Activated gamma-delta T cell treated with anti-CD3 and anti-CD28 coated beads, Interleukin-2, amount 50 U/mL, for 16 hours (primary cell): ENCODE results near the gene SDK1.
"Not testable (repeated sequence)": the region's sequence is repeated elsewhere in the genome, so short reads cannot be mapped to it uniquely, and the experiment has no call there.

ENCODE experiments used
- DNase-seq: peaks from one replicate; pipeline ENCODE4 v3.0.0-alpha.2; 2020; ENCODE audit warnings: low read depth

The SDK1 gene

DNA sequence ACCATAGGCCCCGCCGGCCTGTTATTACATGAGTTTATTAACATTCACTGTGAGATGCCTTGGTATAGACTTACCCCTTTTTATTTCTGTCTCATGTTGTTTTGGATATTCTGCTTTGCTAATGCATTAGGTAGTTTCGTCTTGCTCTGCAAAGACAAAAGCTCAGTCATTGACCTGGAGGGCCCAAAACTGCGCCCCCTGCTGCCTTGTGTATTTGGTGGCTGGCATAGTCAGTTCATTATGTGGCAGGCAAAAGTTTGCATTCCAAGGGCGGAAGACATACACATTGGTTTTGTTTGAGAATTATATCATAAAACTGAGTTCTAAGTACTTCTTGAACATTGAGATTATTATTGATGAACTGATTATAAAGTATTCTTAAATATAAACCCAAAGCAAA is 372.5 kb downstream of the SDK1 start:
- DNase-seq, result peak; percentile 9

- no peak for DNase-seq
These were observed 377.3 kb downstream of the SDK1 start for GRCh38 chr7:3678314-3678810.

- DNase-seq, result no peak
These were observed 381.1 kb downstream of the SDK1 start for GRCh38 chr7:3682028-3682710.

- no peak for DNase-seq
These were observed 382.8 kb downstream of the SDK1 start for GRCh38 chr7:3683546-3684539.

GRCh38 chr7:3688071-3688470 is 387.0 kb downstream of the SDK1 start:
- DNase-seq, result no peak

DNA sequence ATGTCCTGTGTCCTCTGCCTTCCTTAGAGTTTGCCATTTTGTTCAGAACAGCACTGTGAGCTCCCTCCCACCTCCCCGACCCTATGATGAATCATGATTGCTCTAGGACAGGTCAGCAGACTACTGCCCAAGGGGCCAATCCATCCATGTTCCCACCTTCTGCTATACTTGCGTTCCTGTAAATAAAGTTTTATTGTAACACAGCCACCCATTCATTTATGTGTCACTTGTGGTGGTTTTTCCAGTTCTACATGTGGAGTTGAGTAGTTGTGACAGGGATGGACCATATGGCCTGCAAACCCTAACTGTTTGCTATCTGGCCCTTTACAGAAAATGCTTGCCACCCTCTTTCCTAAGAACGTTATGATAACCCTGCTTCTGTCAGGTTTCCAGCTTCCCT is 387.8 kb downstream of the SDK1 start:
- no peak for DNase-seq

DNA sequence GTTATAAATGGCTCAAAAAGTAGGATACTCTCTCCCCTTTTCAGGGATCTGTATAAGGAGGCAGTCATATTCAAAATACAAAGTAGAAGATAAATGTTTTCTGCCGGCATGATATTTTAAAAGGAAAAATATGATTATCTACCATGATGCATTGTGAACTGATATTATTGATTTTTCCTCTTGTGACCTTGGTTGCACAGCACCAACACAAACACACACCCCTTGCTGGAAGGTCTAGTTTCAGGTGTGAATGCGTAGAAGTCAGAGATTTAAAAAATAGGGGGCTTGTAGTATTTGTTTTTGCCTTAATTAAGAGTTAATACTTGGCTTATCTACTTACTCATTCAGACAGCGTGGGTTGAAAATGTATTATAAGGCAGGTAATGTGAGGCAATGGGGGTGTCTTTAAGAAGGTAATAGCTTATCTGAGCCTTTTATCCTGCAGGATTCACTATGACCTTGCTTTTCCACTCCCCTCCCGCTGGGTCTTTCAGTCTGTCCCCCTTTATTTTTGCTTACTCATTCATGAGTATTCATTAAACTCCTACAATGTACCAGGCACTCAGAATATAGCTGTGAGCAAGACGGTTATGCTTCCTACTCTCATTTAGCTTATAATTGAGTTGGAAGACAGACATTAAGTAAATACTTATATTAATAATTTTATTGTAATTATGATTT is 390.6 kb downstream of the SDK1 start:
- DNase-seq, result no peak

DNA sequence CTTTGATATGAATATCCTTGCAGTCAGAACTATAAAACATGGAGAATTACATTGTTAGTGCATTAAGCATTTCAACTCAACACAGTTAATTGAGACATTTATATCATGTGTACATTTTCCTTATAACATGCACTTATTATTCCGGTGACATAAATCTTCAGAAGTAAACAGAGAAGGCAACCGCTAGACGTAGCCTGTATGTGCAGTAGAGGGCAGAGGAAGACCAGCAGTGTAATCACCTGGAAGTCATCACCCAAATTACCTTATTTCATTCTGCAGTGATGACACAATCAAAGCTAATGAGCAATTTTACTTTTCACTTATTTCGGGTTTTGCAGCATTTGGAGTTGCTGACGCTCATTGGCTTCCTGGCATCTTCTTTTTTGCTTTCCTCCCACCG is 394.6 kb downstream of the SDK1 start:
- no peak for DNase-seq

DNA sequence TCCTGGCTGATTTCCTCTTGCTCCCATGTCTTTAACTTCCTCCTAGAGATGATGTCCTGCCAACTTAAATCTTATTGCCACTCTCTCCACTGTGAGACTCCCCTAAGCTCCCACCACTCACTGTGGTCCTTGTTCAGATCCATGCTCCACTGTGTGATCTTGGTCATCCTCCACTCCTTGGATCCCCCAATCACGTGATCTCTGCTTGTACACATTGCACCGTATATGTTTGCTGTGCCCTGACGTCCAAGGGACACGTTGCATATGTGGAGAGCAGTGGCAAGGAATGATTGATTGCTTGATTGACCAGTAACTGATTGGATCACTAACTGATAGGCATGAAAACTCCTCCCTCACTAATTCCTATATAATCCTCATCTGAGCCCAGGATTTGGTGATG is 395.1 kb downstream of the SDK1 start:
- no peak for DNase-seq

DNA sequence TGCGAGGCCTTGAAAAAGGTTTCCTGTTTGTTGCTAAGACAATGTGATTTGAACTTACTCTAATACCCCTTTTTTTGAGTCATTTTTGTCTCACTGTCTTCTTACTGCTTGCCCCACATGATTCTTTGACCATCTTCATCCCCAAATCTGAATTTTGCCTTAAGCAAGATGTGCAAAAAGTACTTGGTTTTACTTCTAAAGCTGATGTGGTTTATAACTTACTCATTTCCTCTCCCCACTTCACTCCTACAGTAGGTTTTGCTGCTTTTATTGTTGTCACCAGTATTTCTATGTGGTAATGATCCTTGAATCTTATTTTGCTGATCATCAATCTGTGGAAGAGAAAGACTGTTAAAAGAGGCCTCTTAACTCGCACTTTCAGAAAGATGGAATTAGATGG is 396.4 kb downstream of the SDK1 start:
- no peak for DNase-seq

GRCh38 chr7:3705258-3705657 is 404.2 kb downstream of the SDK1 start:
- DNase-seq, result no peak

- not testable (repeated sequence) for DNase-seq
These were observed 405.0 kb downstream of the SDK1 start for GRCh38 chr7:3706091-3706490.

DNA sequence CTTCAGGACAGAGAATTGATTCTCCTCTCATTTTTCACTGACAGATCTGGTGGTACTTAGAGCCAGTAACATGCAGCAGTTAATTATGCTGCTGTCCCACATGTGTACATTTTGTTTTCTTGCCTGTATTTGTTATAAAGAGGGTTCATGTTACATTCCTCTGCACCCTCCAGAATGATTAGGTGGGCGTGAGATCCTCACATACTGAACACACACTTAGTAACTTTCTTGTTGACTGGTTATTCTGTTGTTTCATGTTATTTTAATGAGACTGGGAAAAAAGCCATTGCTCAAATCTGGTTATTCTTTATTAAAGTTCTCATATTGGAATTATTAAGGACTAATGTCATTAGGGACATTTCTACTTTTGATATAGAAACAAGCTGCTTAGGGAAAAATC is 409.1 kb downstream of the SDK1 start:
- no peak for DNase-seq

DNA sequence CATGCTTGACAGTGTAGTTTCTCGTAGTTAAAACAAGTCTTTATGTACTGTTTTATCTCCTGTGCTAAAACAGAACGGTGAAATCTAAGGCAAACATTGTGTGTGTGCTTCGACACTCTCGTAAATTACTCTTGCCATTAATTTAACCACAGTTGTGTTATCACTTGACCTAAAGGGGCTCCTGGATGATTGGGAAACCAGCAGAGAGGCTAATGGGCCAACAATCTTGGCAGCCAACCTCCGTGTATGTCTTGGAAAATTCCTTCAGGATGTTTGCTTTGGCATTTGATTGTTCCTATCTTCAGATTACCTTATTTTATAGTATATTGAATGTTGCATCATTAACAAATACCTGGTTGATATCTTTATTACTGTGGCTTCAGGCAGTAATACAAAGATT is 409.5 kb downstream of the SDK1 start:
- DNase-seq, result no peak

DNA sequence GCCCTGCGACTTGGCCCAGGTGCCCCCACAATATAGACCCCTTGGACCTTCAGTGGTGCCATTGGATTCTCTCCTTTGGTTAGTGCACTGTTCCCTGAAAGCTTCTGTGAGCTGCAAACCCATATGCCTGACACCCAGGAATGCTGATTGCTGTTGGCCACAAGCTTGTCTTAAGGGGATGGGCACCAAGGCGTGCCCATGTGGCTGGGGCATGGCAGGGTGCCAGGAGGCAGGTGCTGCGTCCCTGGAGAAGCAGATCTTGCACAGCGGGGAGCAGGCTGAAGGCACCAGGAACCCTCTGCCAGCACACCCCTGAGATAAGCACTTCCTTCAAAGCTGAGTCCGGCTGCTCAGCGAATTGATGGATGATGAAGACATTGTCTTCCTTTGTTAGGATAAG is 411.8 kb downstream of the SDK1 start:
- no peak for DNase-seq

DNA sequence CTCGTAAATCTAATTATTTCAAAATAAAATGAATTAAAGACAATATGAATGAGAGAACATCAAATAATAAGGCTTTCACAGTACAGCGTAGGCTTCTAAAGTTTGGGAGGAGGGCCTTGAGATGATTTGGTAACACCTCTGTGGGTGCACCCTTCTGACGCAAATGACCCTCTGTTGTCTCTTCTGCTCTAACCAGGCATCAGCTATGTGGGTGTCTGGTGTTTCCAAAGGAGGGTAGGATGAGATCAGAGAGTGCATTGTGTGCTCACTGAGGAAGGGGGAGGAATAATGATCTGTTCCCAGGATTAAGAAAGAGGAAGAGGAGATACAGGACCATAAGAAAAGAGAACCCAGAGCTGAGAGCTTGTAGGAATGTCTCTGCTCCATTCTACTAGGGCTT is 420.4 kb downstream of the SDK1 start:
- no peak for DNase-seq

DNA sequence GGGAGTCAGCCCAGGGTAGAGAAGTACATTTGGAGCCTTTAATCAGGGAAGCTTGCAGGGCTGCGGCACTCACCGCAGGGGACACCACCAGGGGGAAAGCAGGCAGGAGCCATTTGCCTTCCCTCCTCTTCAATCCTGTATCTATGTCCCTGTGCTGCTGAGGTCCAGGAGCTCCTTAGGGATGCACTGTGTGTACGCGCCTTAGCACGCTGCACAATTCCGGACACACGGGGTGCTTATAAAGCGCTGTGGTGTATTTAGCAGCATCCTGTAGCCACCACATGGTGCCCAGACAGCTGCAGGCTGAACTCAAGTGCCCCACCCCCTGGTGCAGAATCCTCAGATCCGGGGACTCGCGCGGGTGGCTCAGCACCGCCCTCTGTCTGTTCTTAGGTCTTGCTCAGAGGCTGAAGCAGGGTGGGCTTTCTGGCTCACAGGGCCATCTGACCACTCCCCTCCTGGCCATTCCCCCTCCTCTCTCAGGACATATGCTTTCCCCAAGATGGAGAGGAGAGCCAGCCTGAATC is 421.4 kb downstream of the SDK1 start:
- no peak for DNase-seq

- DNase-seq, result no peak
These were observed 424.4 kb downstream of the SDK1 start for GRCh38 chr7:3725155-3726059.

GRCh38 chr7:3730276-3730675 is 429.2 kb downstream of the SDK1 start:
- DNase-seq, result no peak

- DNase-seq, result no peak
These were observed 431.4 kb downstream of the SDK1 start for GRCh38 chr7:3732395-3733005.
